ENCODE measurements around the gene LRRC14B. TPM values are rescaled to one million over a fixed set of nuclear protein-coding genes. Genes with fewer than 3 reads are reported as not detected.

Gene LRRC14B
- total and polyA plus RNA-seq, 2 of the 13 experiments (the other 11 are each of a cell fraction or from before 2014, with no cell fraction given) = not detected

DNA sequence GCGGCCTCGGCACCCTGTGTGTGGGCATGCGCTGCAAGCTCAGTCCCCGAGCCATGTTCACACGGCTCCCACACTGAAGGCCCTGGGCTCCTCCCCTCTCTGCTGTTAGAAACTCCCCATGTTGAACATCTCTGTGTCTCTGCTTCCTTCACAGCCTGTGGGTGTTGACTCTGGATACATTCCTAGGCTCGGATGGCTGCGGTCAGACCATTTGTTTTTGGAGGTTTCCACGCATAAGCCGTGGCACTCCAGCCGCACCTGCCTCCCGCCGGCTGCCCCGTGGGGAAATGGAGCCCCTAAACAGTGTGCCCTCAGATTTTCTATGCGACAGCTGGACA is 31.2 kb upstream of the LRRC14B start:
- in situ Hi-C loops (cut with HindIII; ENCODE audit: extremely low pct_ligation_motif_present, low pct_unique_long_range_greater_than_20kb) = no loop called here
- no peaks in the 10 kb centered on the region for H3K4me1 ChIP-seq (ENCODE audit: insufficient read depth, low read length)
- intact Hi-C loops (cut with micrococcal nuclease; ENCODE audit: unreplicated experiment) = no loop called here
- no peak overlapping the region for H3K27ac ChIP-seq (ENCODE audit: extremely low read length, insufficient read depth, low read length)
- DNase-seq (ENCODE audit: low spot score) (no peak), FAIRE-seq (no peak), ATAC-seq (no peak)
- WGBS (ENCODE audit: low lambda C conversion rate) = 34% methylated on average over 13 of the region's 14 CpGs
- ChIA-PET CTCF (ENCODE audit: low intra/inter-chr PET ratio, low total read pairs) (no interaction called here), POLR2A (no interaction called here)
- no TSS peak for BruUV-seq (replicated peaks)
- no peaks in the 10 kb centered on the region for H3K79me2 ChIP-seq (ENCODE audit: insufficient read depth, low read length)
- H4K20me1 ChIP-seq (ENCODE audit: insufficient read depth, low read length) = no peaks in the 10 kb centered on the region
- no peak overlapping the region for H3K9ac ChIP-seq (ENCODE audit: insufficient read depth, low read depth, low read length)
- peaks cover 13 to 64% of the 10 kb centered on the region in 2 experiments for H3K27me3 ChIP-seq (ENCODE audit: control insufficient read depth in 1 of 2, insufficient read depth in 2 of 2, low read length in 2 of 2)
- no peaks in the 10 kb centered on the region for H3K36me3 ChIP-seq (replicated peaks in 1 of 2; ENCODE audit: control insufficient read depth in 1 of 2, insufficient read depth in 2 of 2, low read length in 2 of 2)
- no peak overlapping the region for H3K4me2 ChIP-seq (ENCODE audit: low read depth, low read length)
- H2AFZ ChIP-seq (ENCODE audit: low read length) = no peak overlapping the region
- H3K9me3 ChIP-seq (ENCODE audit: low read length) = no peaks in the 10 kb centered on the region
- H3K4me3 ChIP-seq (replicated peaks in 1 of 3; ENCODE audit: insufficient read depth in 1 of 3, low read depth in 2 of 3, low read length in 3 of 3) = no peak overlapping the region
- TF ChIP-seq ZSCAN22 (CRISPR knock-in tag; IDR thresholded peaks at IDR 0.05) (no peak), ZNF260 (CRISPR knock-in tag; IDR thresholded peaks at IDR 0.05; ENCODE audit: borderline replicate concordance, low read depth) (no peak), DPF2 (CRISPR knock-in tag; IDR thresholded peaks at IDR 0.05; ENCODE audit: borderline replicate concordance, low read depth) (no peak), ZFP1 (CRISPR knock-in tag; IDR thresholded peaks at IDR 0.05) (no peak), ZKSCAN5 (CRISPR knock-in tag; IDR thresholded peaks at IDR 0.05) (no peak), NR2F1 (CRISPR knock-in tag; IDR thresholded peaks at IDR 0.05) (no peak), ZEB1 (IDR thresholded peaks at IDR 0.05; ENCODE audit: insufficient replicate concordance, low read depth) (no peak), ZBTB38 (CRISPR knock-in tag; IDR thresholded peaks at IDR 0.05) (no peak), HOXD1 (CRISPR knock-in tag; IDR thresholded peaks at IDR 0.05) (no peak), GATA4 (IDR thresholded peaks at IDR 0.05; ENCODE audit: borderline replicate concordance, low read depth) (no peak), ZNF33B (CRISPR knock-in tag; IDR thresholded peaks at IDR 0.05) (no peak), SP1 (IDR thresholded peaks at IDR 0.05) (no peak), SP1 (CRISPR knock-in tag; IDR thresholded peaks at IDR 0.05) (no peak), NFIC (IDR thresholded peaks at IDR 0.05; ENCODE audit: low read length) (no peak)
- TF ChIP-seq, protein P1, sequence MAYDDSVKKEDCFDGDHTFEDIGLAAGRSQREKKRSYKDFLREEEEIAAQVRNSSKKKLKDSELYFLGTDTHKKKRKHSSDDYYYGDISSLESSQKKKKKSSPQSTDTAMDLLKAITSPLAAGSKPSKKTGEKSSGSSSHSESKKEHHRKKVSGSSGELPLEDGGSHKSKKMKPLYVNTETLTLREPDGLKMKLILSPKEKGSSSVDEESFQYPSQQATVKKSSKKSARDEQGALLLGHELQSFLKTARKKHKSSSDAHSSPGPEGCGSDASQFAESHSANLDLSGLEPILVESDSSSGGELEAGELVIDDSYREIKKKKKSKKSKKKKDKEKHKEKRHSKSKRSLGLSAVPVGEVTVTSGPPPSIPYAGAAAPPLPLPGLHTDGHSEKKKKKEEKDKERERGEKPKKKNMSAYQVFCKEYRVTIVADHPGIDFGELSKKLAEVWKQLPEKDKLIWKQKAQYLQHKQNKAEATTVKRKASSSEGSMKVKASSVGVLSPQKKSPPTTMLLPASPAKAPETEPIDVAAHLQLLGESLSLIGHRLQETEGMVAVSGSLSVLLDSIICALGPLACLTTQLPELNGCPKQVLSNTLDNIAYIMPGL (CRISPR knock-in tag; IDR thresholded peaks at IDR 0.05; ENCODE audit: borderline replicate concordance in 1 of 2, low read depth in 1 of 2) = no peak
- TF ChIP-seq, protein P2, sequence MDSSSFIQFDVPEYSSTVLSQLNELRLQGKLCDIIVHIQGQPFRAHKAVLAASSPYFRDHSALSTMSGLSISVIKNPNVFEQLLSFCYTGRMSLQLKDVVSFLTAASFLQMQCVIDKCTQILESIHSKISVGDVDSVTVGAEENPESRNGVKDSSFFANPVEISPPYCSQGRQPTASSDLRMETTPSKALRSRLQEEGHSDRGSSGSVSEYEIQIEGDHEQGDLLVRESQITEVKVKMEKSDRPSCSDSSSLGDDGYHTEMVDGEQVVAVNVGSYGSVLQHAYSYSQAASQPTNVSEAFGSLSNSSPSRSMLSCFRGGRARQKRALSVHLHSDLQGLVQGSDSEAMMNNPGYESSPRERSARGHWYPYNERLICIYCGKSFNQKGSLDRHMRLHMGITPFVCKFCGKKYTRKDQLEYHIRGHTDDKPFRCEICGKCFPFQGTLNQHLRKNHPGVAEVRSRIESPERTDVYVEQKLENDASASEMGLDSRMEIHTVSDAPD (CRISPR knock-in tag; IDR thresholded peaks at IDR 0.05) = no peak
- TF ChIP-seq, protein P3, sequence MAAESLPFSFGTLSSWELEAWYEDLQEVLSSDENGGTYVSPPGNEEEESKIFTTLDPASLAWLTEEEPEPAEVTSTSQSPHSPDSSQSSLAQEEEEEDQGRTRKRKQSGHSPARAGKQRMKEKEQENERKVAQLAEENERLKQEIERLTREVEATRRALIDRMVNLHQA (CRISPR knock-in tag; IDR thresholded peaks at IDR 0.05) = no peak
- TF ChIP-seq, protein P4, sequence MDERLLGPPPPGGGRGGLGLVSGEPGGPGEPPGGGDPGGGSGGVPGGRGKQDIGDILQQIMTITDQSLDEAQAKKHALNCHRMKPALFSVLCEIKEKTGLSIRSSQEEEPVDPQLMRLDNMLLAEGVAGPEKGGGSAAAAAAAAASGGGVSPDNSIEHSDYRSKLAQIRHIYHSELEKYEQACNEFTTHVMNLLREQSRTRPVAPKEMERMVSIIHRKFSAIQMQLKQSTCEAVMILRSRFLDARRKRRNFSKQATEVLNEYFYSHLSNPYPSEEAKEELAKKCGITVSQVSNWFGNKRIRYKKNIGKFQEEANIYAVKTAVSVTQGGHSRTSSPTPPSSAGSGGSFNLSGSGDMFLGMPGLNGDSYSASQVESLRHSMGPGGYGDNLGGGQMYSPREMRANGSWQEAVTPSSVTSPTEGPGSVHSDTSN (CRISPR knock-in tag; IDR thresholded peaks at IDR 0.05) = no peak
- TF ChIP-seq, protein P5, sequence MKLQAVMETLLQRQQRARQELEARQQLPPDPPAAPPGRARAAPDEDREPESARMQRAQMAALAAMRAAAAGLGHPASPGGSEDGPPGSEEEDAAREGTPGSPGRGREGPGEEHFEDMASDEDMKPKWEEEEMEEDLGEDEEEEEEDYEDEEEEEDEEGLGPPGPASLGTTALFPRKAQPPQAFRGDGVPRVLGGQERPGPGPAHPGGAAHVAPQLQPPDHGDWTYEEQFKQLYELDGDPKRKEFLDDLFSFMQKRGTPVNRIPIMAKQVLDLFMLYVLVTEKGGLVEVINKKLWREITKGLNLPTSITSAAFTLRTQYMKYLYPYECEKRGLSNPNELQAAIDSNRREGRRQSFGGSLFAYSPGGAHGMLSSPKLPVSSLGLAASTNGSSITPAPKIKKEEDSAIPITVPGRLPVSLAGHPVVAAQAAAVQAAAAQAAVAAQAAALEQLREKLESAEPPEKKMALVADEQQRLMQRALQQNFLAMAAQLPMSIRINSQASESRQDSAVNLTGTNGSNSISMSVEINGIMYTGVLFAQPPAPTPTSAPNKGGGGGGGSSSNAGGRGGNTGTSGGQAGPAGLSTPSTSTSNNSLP (IDR thresholded peaks at IDR 0.05; ENCODE audit: low read depth, low read length) = no peak
- TF ChIP-seq, protein P6, sequence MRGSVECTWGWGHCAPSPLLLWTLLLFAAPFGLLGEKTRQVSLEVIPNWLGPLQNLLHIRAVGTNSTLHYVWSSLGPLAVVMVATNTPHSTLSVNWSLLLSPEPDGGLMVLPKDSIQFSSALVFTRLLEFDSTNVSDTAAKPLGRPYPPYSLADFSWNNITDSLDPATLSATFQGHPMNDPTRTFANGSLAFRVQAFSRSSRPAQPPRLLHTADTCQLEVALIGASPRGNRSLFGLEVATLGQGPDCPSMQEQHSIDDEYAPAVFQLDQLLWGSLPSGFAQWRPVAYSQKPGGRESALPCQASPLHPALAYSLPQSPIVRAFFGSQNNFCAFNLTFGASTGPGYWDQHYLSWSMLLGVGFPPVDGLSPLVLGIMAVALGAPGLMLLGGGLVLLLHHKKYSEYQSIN (CRISPR knock-in tag; IDR thresholded peaks at IDR 0.05; ENCODE audit: borderline replicate concordance) = no peak
